Smooth muscle cell (in vitro differentiated cells): ENCODE data around the gene CLEC17A. TPM values are rescaled to one million over a fixed set of nuclear protein-coding genes. Genes with fewer than 3 reads are reported as not detected.

Experiments used
- DNase-seq: peaks from one replicate; lab custom pipeline; 2025; ENCODE audit not compliant: unreplicated experiment; lab: John Stamatoyannopoulos, UW
- H2AFZ ChIP-seq: fragments of 200-600 bp; sonication (generic); 2 replicates; pipeline ENCODE4 v1.6.0; 2016; ENCODE audit warnings: antibody characterized with exemption, low read depth, mild to moderate bottlenecking
- H3F3A ChIP-seq: fragments of 200-600 bp; sonication (generic); 2 replicates; pipeline ENCODE4 v1.6.0; 2017; ENCODE audit warnings: antibody characterized with exemption, low read depth
- H3K27ac ChIP-seq: fragments of 200-600 bp; sonication (generic); 2 replicates; pipeline ENCODE4 v1.5.1; 2016; ENCODE audit warnings: low read depth, mild to moderate bottlenecking
- H3K27me3 ChIP-seq: fragments of 200-600 bp; sonication (generic); 2 replicates; pipeline ENCODE4 v1.6.1; 2016; ENCODE audit warnings: low read depth, mild to moderate bottlenecking
- H3K36me3 ChIP-seq: fragments of 200-600 bp; sonication (generic); 2 replicates; pipeline ENCODE4 v1.5.1; 2016; ENCODE audit warnings: low read depth
- H3K4me1 ChIP-seq: fragments of 200-600 bp; sonication (generic); 2 replicates; pipeline ENCODE4 v1.5.1; 2016; ENCODE audit warnings: low read depth
- H3K4me2 ChIP-seq: fragments of 200-600 bp; sonication (generic); 2 replicates; pipeline ENCODE4 v1.6.0; 2016; ENCODE audit warnings: mild to moderate bottlenecking
- H3K4me3 ChIP-seq: fragments of 200-600 bp; sonication (generic); 2 replicates; pipeline ENCODE4 v1.5.1; 2016; ENCODE audit warnings: mild to moderate bottlenecking
- H3K79me2 ChIP-seq: fragments of 200-600 bp; sonication (generic); 2 replicates; pipeline ENCODE4 v1.6.0; 2016; ENCODE audit warnings: low read depth, mild to moderate bottlenecking
- H3K9ac ChIP-seq: fragments of 200-600 bp; sonication (generic); 2 replicates; pipeline ENCODE4 v1.6.0; 2016; ENCODE audit warnings: low read depth
- H3K9me3 ChIP-seq: fragments of 200-600 bp; sonication (generic); replicated peaks from 2 replicates; pipeline ENCODE4 v1.5.1; 2016; ENCODE audit warnings: low read depth
- H4K20me1 ChIP-seq: fragments of 200-600 bp; sonication (generic); 2 replicates; pipeline ENCODE4 v1.6.0; 2016; ENCODE audit warnings: low read depth
- CTCF ChIP-seq: fragments of 200-600 bp; sonication (generic); IDR thresholded peaks from 2 replicates; pipeline ENCODE4 v1.5.1; 2017; ENCODE audit warnings: borderline replicate concordance, mild to moderate bottlenecking, antibody characterized with exemption; ENCODE audit not compliant: insufficient read depth, poor library complexity, severe bottlenecking
- WGBS: methylation state at CpG from one replicate; pipeline ENCODE4 v1.1.7; 2016; ENCODE audit warnings: low lambda C conversion rate; 5-methylcytosine and 5-hydroxymethylcytosine counted together
- polyA plus RNA-seq: library from polyadenylated mRNA; unstranded; fragments of >200 nt; fragmentation: Nextera tagmentation; extraction: Ambion mirVana; gene quantifications from 2 replicates; pipeline ENCODE4 v1.2.1, GENCODE V29; 2016
- small RNA-seq: library from RNA; depleted of rRNA; stranded (forward); fragments of <200 nt; gene quantifications from one replicate; pipeline ENCODE3, GENCODE V24; 2014
- total RNA-seq: library from RNA; depleted of rRNA; stranded (reverse); fragments of >200 nt; gene quantifications from 2 replicates; pipeline ENCODE4 v1.2.3, GENCODE V29; 2014

Gene CLEC17A
- total and polyA plus RNA-seq, 2 experiments from 2014 or later: not detected

GRCh38 chr19:14659874-14660489 is 77.1 kb downstream of the CLEC17A start:
- DNase-seq: no peak
- no peaks in the 10 kb centered on the region for H3K9me3 ChIP-seq
- H3F3A ChIP-seq: no peaks in the 10 kb centered on the region
- H3K4me2 ChIP-seq: no peak overlapping the region
- H3K27me3 ChIP-seq: no peaks in the 10 kb centered on the region
- no peaks in the 10 kb centered on the region for H3K79me2 ChIP-seq
- H3K4me1 ChIP-seq: no peaks in the 10 kb centered on the region
- H4K20me1 ChIP-seq: no peaks in the 10 kb centered on the region
- WGBS: 66% methylated on average over 6 of the region's 6 CpGs
- H3K4me3 ChIP-seq: no peak overlapping the region
- no peaks in the 10 kb centered on the region for H3K36me3 ChIP-seq
- H2AFZ ChIP-seq: no peak overlapping the region
- no peak overlapping the region for H3K27ac ChIP-seq
- no peak overlapping the region for H3K9ac ChIP-seq
- TF ChIP-seq CTCF: no peak

GRCh38 chr19:14661372-14661924 is 78.6 kb downstream of the CLEC17A start:
- H3K27ac ChIP-seq: no peak overlapping the region
- no peaks in the 10 kb centered on the region for H3K9me3 ChIP-seq
- H3F3A ChIP-seq: no peaks in the 10 kb centered on the region
- H3K4me1 ChIP-seq: no peaks in the 10 kb centered on the region
- H3K79me2 ChIP-seq: no peaks in the 10 kb centered on the region
- no peak for TF ChIP-seq CTCF
- no peak overlapping the region for H2AFZ ChIP-seq
- DNase-seq: no peak
- WGBS: 85% methylated on average over 12 of the region's 12 CpGs
- no peaks in the 10 kb centered on the region for H4K20me1 ChIP-seq
- H3K36me3 ChIP-seq: no peaks in the 10 kb centered on the region
- no peak overlapping the region for H3K4me3 ChIP-seq
- no peak overlapping the region for H3K9ac ChIP-seq
- no peaks in the 10 kb centered on the region for H3K27me3 ChIP-seq
- H3K4me2 ChIP-seq: no peak overlapping the region

Small RNA genes lying within 50 kb of the gene (small RNA-seq; reads per million reads assigned to genes)
- gene AC022149.2 (not detected), gene RN7SL842P (not detected)

Other genes with a start within 250 kb of the CLEC17A start
- gene ADGRE5, start 201.6 kb upstream of the CLEC17A start, total RNA-seq: 2.6 and 3.0 TPM in 2 replicates
- gene ADGRE5, start 201.6 kb upstream of the CLEC17A start, polyA plus RNA-seq: 5.5 and 5.6 TPM in 2 replicates
- 18.2 and 23.1 TPM in 2 replicates for gene DDX39A, start 163.7 kb upstream of the CLEC17A start, total RNA-seq
- 38.0 and 54.6 TPM in 2 replicates for gene DDX39A, start 163.7 kb upstream of the CLEC17A start, polyA plus RNA-seq
- gene PKN1, start 149.8 kb upstream of the CLEC17A start, total RNA-seq: 19.0 and 28.0 TPM in 2 replicates
- gene PKN1, start 149.8 kb upstream of the CLEC17A start, polyA plus RNA-seq: 64.8 and 72.2 TPM in 2 replicates
- 0.27 TPM in 1 of 2 replicates, not detected in the other for gene PTGER1, start 107.7 kb upstream of the CLEC17A start, total RNA-seq
- 1.0 TPM in 1 of 2 replicates, not detected in the other for gene PTGER1, start 107.7 kb upstream of the CLEC17A start, polyA plus RNA-seq
- 73.0 and 81.8 TPM in 2 replicates for gene GIPC1, start 87.0 kb upstream of the CLEC17A start, total RNA-seq
- gene GIPC1, start 87.0 kb upstream of the CLEC17A start, polyA plus RNA-seq: 142 and 178 TPM in 2 replicates
- 96.1 and 114 TPM in 2 replicates for gene DNAJB1, start 64.7 kb upstream of the CLEC17A start, total RNA-seq
- 152 and 175 TPM in 2 replicates for gene DNAJB1, start 64.7 kb upstream of the CLEC17A start, polyA plus RNA-seq
- gene TECR, start 53.5 kb upstream of the CLEC17A start, total RNA-seq: 80.6 and 86.1 TPM in 2 replicates
- gene TECR, start 53.5 kb upstream of the CLEC17A start, polyA plus RNA-seq: 216 and 252 TPM in 2 replicates
- gene NDUFB7, start 11.0 kb upstream of the CLEC17A start, total RNA-seq: 238 and 316 TPM in 2 replicates
- gene NDUFB7, start 11.0 kb upstream of the CLEC17A start, polyA plus RNA-seq: 346 and 361 TPM in 2 replicates
- gene ADGRE3, start 91.8 kb downstream of the CLEC17A start, total RNA-seq: not detected in 2 replicates
- not detected in 2 replicates for gene ADGRE3, start 91.8 kb downstream of the CLEC17A start, polyA plus RNA-seq
- 16.0 and 16.4 TPM in 2 replicates for gene ZNF333, start 107.0 kb downstream of the CLEC17A start, total RNA-seq
- gene ZNF333, start 107.0 kb downstream of the CLEC17A start, polyA plus RNA-seq: 14.8 and 15.8 TPM in 2 replicates
- gene ADGRE2, start 195.5 kb downstream of the CLEC17A start, total RNA-seq: 2.0 and 2.3 TPM in 2 replicates
- 3.3 and 3.6 TPM in 2 replicates for gene ADGRE2, start 195.5 kb downstream of the CLEC17A start, polyA plus RNA-seq